GM18508 (cell line): Measurements from ENCODE around the gene SUB1.
"Not testable (repeated sequence)": the region's sequence is repeated elsewhere in the genome, so short reads cannot be mapped to it uniquely, and the experiment has no call there.

Experiments used
- ATAC-seq: cut with Tn5 transposase; IDR thresholded peaks from one replicate; pipeline ENCODE4 v1.9.1; 2021; ENCODE audit warnings: moderate number of reproducible peaks; ENCODE audit not compliant: insufficient read depth, unreplicated experiment

The SUB1 gene

GRCh38 chr5:32598260-32598937 lies 13.0 kb downstream of the SUB1 start:
- ATAC-seq: no peak

DNA sequence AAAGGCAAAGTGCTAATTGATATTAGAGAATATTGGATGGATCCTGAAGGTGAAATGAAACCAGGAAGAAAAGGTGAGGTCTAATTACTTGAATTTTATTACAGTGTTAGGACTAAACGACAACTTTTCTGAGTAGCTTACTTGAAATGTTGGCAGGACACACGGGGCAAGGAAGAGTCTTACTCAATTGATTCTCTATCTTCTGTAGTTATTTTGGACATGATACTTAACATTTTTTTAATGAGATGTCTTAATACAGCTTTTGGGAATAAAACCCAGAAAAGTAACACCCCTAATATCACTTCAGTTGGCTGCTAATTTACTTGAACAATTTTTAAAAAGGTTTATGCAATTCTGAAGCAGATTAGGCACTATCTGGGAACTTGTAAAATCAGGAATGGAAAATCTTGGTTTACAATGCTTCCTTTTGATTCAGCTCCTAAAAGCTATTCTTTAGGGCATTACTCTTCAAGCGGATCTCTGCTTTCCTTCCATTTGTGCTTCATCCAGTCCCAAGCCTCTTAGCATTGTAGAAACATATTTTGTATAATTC lies 13.7 kb downstream of the SUB1 start:
- ATAC-seq: no peak

DNA sequence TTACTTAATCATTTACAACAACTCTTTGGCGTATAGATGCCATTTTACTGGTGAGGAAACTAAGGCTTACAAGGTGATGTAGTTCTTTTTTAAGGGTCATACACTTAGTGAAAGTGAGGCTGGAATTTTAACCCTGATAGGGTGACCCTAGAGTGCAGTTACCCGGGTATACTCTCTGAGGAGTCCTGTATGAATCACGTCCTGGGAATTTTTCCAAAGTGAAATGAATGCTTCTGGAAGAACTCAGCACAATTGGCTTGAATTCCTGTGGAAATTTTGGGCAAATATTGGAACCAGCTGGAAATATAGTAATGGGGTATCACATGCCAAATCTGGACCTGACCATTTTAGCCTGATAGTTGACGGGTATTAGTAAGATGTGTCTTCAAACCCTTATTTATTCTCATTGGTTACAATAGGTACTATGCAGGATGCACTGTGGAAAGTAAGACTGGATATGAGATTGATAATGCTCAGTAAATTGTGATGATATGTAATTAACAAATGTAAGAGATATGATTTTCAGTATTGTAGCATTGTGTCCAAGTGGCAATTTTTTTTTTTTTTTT lies 14.8 kb downstream of the SUB1 start:
- ATAC-seq: no peak

DNA sequence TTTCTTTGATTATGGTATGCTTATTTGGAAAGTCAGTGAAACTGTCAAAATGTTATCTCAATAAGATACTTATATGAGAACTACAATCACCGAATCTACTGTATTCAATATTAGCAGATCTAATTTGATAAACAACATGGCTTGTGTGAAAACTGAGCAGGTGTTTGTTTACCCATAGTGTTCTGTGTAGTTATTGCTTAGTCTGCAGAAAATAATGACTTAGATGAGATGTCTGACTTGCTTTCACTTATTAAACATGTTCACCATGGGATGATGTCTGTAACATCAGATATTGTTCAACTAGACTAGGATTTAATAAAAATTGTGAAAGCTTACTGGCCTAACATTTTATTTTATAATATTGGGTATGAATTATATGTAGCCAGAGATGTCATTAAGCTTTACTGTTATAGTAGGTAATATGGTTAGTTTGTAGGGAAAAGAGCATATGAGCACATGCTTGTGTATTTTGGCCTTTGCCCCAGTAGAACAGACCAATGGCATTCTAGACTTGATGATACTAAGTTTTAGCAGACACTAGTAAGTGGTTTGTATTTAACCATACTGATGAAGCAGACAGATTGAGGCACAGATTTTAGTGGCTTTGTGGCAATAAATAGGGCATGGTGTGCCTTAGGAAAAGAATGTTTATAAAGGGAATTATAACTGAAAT lies 16.4 kb downstream of the SUB1 start:
- no peak for ATAC-seq

GRCh38 chr5:32602906-32603305 lies 17.5 kb downstream of the SUB1 start:
- ATAC-seq: no peak

- ATAC-seq: no peak
Measured at GRCh38 chr5:32604800-32605765, 19.7 kb downstream of the SUB1 start.

DNA sequence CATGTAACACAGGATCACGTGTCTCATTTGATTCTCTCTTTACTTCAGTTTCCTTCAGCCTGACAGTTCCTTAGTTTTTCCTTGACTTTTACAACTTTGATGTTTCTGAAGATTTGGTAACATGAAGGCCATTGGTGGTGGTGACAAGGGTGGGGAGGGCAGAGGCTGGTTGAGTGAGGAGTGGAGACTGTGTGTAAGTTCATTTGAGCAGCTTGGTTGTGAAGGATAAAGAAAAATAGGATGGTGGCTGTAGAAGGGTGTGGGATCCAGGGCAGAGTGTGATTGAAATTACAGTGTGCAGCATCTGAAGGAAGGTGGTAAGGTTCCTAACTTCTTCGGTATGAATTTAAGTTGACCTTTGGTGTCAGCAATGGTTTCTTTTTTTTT lies 20.4 kb downstream of the SUB1 start:
- ATAC-seq: no peak

- no peak for ATAC-seq
Measured at GRCh38 chr5:32612134-32612888, 27.0 kb downstream of the SUB1 start.

- ATAC-seq: peak; percentile 59
Measured at GRCh38 chr5:32613050-32613672, 27.8 kb downstream of the SUB1 start.

- ATAC-seq: no peak
Measured at GRCh38 chr5:32615236-32615635, 29.9 kb downstream of the SUB1 start.

GRCh38 chr5:32618962-32619361 lies 33.6 kb downstream of the SUB1 start:
- ATAC-seq: no peak

DNA sequence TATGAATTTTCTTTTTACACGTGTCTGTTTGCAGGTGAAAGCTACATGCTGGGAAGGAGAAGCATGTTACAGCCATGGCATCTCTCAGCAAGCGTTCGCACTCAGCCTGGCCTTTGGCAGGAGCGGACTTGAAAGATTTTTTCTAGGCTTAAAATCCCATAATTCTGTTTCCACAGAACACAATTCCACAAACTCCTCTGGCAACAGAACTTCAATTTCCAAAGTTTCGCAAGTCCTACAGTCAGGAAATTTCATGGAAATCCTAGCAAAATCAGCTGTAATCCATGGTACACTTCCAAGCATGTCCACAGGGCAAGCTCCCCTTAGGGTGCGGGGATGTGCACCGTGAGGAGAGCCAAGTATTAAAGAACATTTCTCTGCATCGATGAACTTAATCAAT lies 35.9 kb downstream of the SUB1 start:
- no peak for ATAC-seq

DNA sequence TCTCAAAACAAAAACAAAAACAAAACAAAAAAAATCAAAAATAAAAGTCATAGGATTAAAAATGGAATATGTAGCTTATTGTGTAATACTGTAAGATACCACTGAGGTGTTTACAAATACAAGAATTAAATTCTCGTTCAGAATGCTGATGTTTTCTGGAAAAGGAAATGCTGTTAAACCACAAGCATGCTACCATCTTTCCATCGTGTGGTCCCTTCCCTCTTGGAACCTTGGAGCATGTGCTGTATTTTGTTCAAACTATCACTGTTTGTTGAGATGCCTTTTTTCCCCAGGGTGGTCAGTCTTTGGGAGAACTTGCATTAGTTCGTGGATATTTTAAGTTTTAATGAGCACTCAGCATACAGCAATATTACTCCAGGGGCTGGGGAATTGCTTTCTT lies 39.7 kb downstream of the SUB1 start:
- ATAC-seq: no peak

GRCh38 chr5:32625547-32625946 lies 40.2 kb downstream of the SUB1 start:
- no peak for ATAC-seq

DNA sequence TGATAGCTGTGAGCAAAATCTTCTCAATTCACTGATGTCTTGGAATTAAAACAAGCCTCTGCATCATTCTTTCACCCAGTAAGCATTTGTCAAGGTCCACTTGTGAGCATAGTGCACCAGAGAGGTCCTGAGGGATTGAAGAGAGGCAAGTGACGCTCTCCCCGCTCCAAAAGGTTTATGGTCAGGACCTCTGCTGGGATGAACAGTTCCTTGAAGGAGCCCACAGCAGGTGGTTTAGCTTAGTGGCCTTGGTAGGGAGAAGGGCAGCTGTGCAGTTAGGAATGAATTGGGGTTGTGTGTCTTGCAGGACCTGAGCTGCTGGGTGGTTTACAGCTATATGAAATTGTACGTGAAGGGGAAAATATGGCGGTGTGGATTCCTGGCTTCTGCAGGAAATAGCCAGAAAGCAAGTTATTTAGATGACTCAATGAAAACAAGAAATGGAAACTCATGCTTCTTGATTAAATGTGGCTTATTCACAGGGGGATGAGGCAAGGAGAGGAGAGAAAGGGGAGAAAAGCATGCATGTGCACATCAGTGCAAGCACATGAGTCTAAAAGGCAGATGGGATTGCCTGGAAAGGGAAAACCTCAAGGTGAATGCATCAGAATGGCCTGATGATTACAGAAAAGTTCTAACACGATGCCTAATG lies 42.0 kb downstream of the SUB1 start:
- ATAC-seq: no peak

GRCh38 chr5:32628049-32628844 lies 42.9 kb downstream of the SUB1 start:
- ATAC-seq: no peak

- ATAC-seq: no peak
Measured at GRCh38 chr5:32630867-32631491, 45.6 kb downstream of the SUB1 start.

DNA sequence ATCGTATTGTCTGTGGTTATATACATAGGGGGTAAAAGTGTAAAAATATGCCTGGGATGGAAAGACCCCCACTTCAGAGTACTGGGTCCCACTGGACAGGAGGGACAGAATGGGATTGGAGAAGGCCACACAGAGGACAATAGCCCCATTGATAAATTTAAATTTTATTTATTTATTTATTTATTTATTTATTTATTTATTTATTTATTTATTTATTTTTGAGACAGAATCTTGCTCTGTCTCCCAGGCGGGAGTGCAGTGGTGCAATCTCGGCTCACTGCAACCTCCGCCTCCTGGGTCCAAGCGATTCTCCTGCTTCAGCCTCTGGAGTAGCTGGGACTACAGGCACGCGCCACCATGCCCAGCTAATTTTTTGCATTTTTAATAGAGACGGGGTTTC lies 47.7 kb downstream of the SUB1 start:
- not testable (repeated sequence) for ATAC-seq
